WTC11 (cell line): ENCODE results near the gene SEMA4G.

Source experiments
- AFF4 ChIP-seq: sonication (generic); formaldehyde crosslinking; IDR thresholded peaks from 2 replicates; pipeline ENCODE4 v1.8.1; 2023; ENCODE audit warnings: mild to moderate bottlenecking, missing genetic modification reagents, borderline replicate concordance
- ATF2 ChIP-seq: sonication (generic); formaldehyde crosslinking; IDR thresholded peaks from 2 replicates; pipeline ENCODE4 v1.8.1; 2022; ENCODE audit warnings: low read depth, missing genetic modification reagents, borderline replicate concordance
- CTCF ChIP-seq: fragments of 200-600 bp; IDR thresholded peaks from 2 replicates; pipeline ENCODE4 v1.8.0; 2022; ENCODE audit warnings: antibody characterized with exemption
- E2F4 ChIP-seq: sonication (generic); formaldehyde crosslinking; IDR thresholded peaks from 2 replicates; pipeline ENCODE4 v1.8.1; 2022; ENCODE audit warnings: low read depth, mild to moderate bottlenecking, moderate library complexity, missing genetic modification reagents, borderline replicate concordance
- E2F5 ChIP-seq: sonication (generic); formaldehyde crosslinking; IDR thresholded peaks from 2 replicates; pipeline ENCODE4 v1.8.1; 2022; ENCODE audit warnings: mild to moderate bottlenecking, moderate library complexity, missing genetic modification reagents
- FOXJ3 ChIP-seq: sonication (generic); formaldehyde crosslinking; IDR thresholded peaks from 2 replicates; pipeline ENCODE4 v1.9.0; 2021; ENCODE audit warnings: missing genetic modification reagents, mild to moderate bottlenecking, borderline replicate concordance
- FOXP4 ChIP-seq: sonication (generic); formaldehyde crosslinking; IDR thresholded peaks from 2 replicates; pipeline ENCODE4 v1.8.0; 2022; ENCODE audit warnings: mild to moderate bottlenecking, missing genetic modification reagents
- JUN ChIP-seq: sonication (generic); formaldehyde crosslinking; IDR thresholded peaks from 2 replicates; pipeline ENCODE4 v1.8.0; 2023; ENCODE audit warnings: mild to moderate bottlenecking, missing genetic modification reagents
- NFYB ChIP-seq: sonication (generic); formaldehyde crosslinking; conservative IDR thresholded peaks from 2 replicates; pipeline ENCODE4 v1.8.0; 2022; ENCODE audit warnings: low read depth, missing genetic modification reagents
- NR2C2 ChIP-seq: sonication (generic); formaldehyde crosslinking; IDR thresholded peaks from 2 replicates; pipeline ENCODE4 v1.8.0; 2022; ENCODE audit warnings: mild to moderate bottlenecking, missing genetic modification reagents
- ZNF121 ChIP-seq: sonication (generic); formaldehyde crosslinking; IDR thresholded peaks from 2 replicates; pipeline ENCODE4 v1.8.0; 2023; ENCODE audit warnings: missing genetic modification reagents

GRCh38 chr10:100928039-100928438 is 41.3 kb upstream of the SEMA4G start:
- TF ChIP-seq E2F5: no peak
- no peak for TF ChIP-seq FOXP4 (CRISPR knock-in tag)
- TF ChIP-seq AFF4 (CRISPR knock-in tag): no peak
- no peak for TF ChIP-seq JUN (CRISPR knock-in tag)
- no peak for TF ChIP-seq FOXJ3 (CRISPR knock-in tag)
- no peak for TF ChIP-seq ZNF121
- no peak for TF ChIP-seq CTCF
- no peak for TF ChIP-seq ATF2 (CRISPR knock-in tag)
- no peak for TF ChIP-seq NFYB
- no peak for TF ChIP-seq E2F4
- TF ChIP-seq NR2C2: no peak
